Measurements from ENCODE around the gene ODAD4. TPM values are rescaled to one million over a fixed set of nuclear protein-coding genes. Genes with fewer than 3 reads are reported as not detected.
A peak's percentile ranks its signal among the peaks of the same experiment; 100 is the strongest.

ODAD4 gene
- total RNA-seq, 1 experiment from 2014 or later = 0.69 TPM

GRCh38 chr17:41891135-41892020 lies 39.0 kb upstream of the ODAD4 start:
- intact Hi-C loops (cut with micrococcal nuclease; ENCODE audit: unreplicated experiment) = no loop called here
- in situ Hi-C loops (cut with HindIII; ENCODE audit: low pct_unique_long_range_greater_than_20kb, low sequenced_read_pairs) = no loop called here
- ATAC-seq = no peak

GRCh38 chr17:41892021-41892376 lies 38.4 kb upstream of the ODAD4 start:
- ChIA-PET CTCF (no interaction called here), POLR2A (no interaction called here)
- intact Hi-C loops (cut with micrococcal nuclease; ENCODE audit: unreplicated experiment) = no loop called here
- peaks cover 7% of the 10 kb centered on the region for H3K36me3 ChIP-seq (ENCODE audit: control insufficient read depth, insufficient read depth, low read length)
- TF ChIP-seq SIN3A (IDR thresholded peaks at IDR 0.05; ENCODE audit: borderline replicate concordance, insufficient read depth, low read depth, low read length) (no peak), TCF7L2 (IDR thresholded peaks at IDR 0.05; ENCODE audit: low read depth, low read length) (no peak), POLR2AphosphoS5 (IDR thresholded peaks at IDR 0.05; ENCODE audit: low read depth, low read length) (no peak), CTCF (IDR thresholded peaks at IDR 0.05) (no peak)
- TF ChIP-seq, protein P1, sequence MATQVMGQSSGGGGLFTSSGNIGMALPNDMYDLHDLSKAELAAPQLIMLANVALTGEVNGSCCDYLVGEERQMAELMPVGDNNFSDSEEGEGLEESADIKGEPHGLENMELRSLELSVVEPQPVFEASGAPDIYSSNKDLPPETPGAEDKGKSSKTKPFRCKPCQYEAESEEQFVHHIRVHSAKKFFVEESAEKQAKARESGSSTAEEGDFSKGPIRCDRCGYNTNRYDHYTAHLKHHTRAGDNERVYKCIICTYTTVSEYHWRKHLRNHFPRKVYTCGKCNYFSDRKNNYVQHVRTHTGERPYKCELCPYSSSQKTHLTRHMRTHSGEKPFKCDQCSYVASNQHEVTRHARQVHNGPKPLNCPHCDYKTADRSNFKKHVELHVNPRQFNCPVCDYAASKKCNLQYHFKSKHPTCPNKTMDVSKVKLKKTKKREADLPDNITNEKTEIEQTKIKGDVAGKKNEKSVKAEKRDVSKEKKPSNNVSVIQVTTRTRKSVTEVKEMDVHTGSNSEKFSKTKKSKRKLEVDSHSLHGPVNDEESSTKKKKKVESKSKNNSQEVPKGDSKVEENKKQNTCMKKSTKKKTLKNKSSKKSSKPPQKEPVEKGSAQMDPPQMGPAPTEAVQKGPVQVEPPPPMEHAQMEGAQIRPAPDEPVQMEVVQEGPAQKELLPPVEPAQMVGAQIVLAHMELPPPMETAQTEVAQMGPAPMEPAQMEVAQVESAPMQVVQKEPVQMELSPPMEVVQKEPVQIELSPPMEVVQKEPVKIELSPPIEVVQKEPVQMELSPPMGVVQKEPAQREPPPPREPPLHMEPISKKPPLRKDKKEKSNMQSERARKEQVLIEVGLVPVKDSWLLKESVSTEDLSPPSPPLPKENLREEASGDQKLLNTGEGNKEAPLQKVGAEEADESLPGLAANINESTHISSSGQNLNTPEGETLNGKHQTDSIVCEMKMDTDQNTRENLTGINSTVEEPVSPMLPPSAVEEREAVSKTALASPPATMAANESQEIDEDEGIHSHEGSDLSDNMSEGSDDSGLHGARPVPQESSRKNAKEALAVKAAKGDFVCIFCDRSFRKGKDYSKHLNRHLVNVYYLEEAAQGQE (IDR thresholded peaks at IDR 0.05; ENCODE audit: insufficient read depth in 1 of 2, low read depth in 2 of 2, low read length in 1 of 2) = no peak
- BruUV-seq (replicated peaks) = no TSS peak
- H3K4me1 ChIP-seq (ENCODE audit: control insufficient read depth, insufficient read depth, low read length) = no peaks in the 10 kb centered on the region
- H3K27me3 ChIP-seq (ENCODE audit: control insufficient read depth, insufficient read depth, low read length) = no peaks in the 10 kb centered on the region
- no peak for ATAC-seq
- no peak overlapping the region for H3K4me3 ChIP-seq (ENCODE audit: low read depth in 2 of 2, low read length in 2 of 2)
- in situ Hi-C loops (cut with HindIII; ENCODE audit: low pct_unique_long_range_greater_than_20kb, low sequenced_read_pairs) = no loop called here
- H3K27ac ChIP-seq (ENCODE audit: low read length) = no peak overlapping the region; the same call in 1 of the 2 replicates
- H3K9me3 ChIP-seq (ENCODE audit: control insufficient read depth, insufficient read depth, low read depth, low read length) = no peaks in the 10 kb centered on the region
- DNase-seq (ENCODE audit: low read depth, low spot score) = no peak

More at GRCh38 chr17:41891135-41892020, 39.0 kb upstream of the ODAD4 start:
- Histone ChIP-seq H3K4me3 (ENCODE audit: low read depth in 2 of 2, low read length in 2 of 2) (no peak overlapping the region), H3K36me3 (ENCODE audit: control insufficient read depth, insufficient read depth, low read length) (peaks cover 8% of the 10 kb centered on the region), H3K9me3 (ENCODE audit: control insufficient read depth, insufficient read depth, low read depth, low read length) (no peaks in the 10 kb centered on the region), H3K4me1 (ENCODE audit: control insufficient read depth, insufficient read depth, low read length) (no peaks in the 10 kb centered on the region), H3K27me3 (ENCODE audit: control insufficient read depth, insufficient read depth, low read length) (no peaks in the 10 kb centered on the region), H3K27ac (ENCODE audit: low read length) (no peak overlapping the region; the same call in 1 of the 2 replicates)
- ChIA-PET CTCF (no interaction called here), POLR2A (interaction anchor here (0.6 kb wide), 2 partner anchors 27 to 44 kb away, joined by 3 to 5 read pairs; partner anchors contain the start of gene ACLY)
- BruUV-seq (replicated peaks) = no TSS peak
- DNase-seq (ENCODE audit: low read depth, low spot score) = peak; percentile 5
- TF ChIP-seq TCF7L2 (IDR thresholded peaks at IDR 0.05; ENCODE audit: low read depth, low read length) (no peak), CTCF (IDR thresholded peaks at IDR 0.05) (no peak), SIN3A (IDR thresholded peaks at IDR 0.05; ENCODE audit: borderline replicate concordance, insufficient read depth, low read depth, low read length) (no peak), POLR2AphosphoS5 (IDR thresholded peaks at IDR 0.05; ENCODE audit: low read depth, low read length) (no peak)
- TF ChIP-seq, protein P1 (IDR thresholded peaks at IDR 0.05; ENCODE audit: insufficient read depth in 1 of 2, low read depth in 2 of 2, low read length in 1 of 2) = no peak

All from Panc1 (cell line).